ENCODE results near the gene SLC5A2.

- no peak for TF ChIP-seq POLR2A (IDR thresholded peaks at IDR 0.05)
- no peak for TF ChIP-seq CTCF (IDR thresholded peaks at IDR 0.05)
Observed at GRCh38 chr16:31464781-31465260, 18.1 kb upstream of the SLC5A2 start.

All from adrenal gland (tissue), 5 donors.